ENCODE data around the gene BSPRY. TPM values are rescaled to one million over a fixed set of nuclear protein-coding genes. Genes with fewer than 3 reads are reported as not detected.

Gene BSPRY
- total and polyA plus RNA-seq, 2 of the 13 experiments (the other 11 are each of a cell fraction or from before 2014, with no cell fraction given): 0.09 to 0.26 TPM

GRCh38 chr9:113395000-113395861 lies 45.9 kb downstream of the BSPRY start (continued):
- TF ChIP-seq, protein P1, sequence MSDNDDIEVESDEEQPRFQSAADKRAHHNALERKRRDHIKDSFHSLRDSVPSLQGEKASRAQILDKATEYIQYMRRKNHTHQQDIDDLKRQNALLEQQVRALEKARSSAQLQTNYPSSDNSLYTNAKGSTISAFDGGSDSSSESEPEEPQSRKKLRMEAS (IDR thresholded peaks at IDR 0.05): peak; percentile 50; the same call in 1 of the 2 replicates
- no peak for TF ChIP-seq ZNF256 (CRISPR knock-in tag; conservative IDR thresholded peaks at IDR 0.05)
- peak; percentile 20; the same call in 1 of the 2 replicates for TF ChIP-seq HMGXB3 (CRISPR knock-in tag; IDR thresholded peaks at IDR 0.05; ENCODE audit: borderline replicate concordance)
- TF ChIP-seq, protein P2, sequence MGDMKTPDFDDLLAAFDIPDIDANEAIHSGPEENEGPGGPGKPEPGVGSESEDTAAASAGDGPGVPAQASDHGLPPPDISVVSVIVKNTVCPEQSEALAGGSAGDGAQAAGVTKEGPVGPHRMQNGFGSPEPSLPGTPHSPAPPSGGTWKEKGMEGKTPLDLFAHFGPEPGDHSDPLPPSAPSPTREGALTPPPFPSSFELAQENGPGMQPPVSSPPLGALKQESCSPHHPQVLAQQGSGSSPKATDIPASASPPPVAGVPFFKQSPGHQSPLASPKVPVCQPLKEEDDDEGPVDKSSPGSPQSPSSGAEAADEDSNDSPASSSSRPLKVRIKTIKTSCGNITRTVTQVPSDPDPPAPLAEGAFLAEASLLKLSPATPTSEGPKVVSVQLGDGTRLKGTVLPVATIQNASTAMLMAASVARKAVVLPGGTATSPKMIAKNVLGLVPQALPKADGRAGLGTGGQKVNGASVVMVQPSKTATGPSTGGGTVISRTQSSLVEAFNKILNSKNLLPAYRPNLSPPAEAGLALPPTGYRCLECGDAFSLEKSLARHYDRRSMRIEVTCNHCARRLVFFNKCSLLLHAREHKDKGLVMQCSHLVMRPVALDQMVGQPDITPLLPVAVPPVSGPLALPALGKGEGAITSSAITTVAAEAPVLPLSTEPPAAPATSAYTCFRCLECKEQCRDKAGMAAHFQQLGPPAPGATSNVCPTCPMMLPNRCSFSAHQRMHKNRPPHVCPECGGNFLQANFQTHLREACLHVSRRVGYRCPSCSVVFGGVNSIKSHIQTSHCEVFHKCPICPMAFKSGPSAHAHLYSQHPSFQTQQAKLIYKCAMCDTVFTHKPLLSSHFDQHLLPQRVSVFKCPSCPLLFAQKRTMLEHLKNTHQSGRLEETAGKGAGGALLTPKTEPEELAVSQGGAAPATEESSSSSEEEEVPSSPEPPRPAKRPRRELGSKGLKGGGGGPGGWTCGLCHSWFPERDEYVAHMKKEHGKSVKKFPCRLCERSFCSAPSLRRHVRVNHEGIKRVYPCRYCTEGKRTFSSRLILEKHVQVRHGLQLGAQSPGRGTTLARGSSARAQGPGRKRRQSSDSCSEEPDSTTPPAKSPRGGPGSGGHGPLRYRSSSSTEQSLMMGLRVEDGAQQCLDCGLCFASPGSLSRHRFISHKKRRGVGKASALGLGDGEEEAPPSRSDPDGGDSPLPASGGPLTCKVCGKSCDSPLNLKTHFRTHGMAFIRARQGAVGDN (CRISPR knock-in tag; IDR thresholded peaks at IDR 0.05): peak; percentile 65
- peak; percentile 77 for TF ChIP-seq ARNTL (CRISPR knock-in tag; IDR thresholded peaks at IDR 0.05)
- peak; percentile 94 for TF ChIP-seq MIXL1 (CRISPR knock-in tag; IDR thresholded peaks at IDR 0.05)
- TF ChIP-seq, protein P3, sequence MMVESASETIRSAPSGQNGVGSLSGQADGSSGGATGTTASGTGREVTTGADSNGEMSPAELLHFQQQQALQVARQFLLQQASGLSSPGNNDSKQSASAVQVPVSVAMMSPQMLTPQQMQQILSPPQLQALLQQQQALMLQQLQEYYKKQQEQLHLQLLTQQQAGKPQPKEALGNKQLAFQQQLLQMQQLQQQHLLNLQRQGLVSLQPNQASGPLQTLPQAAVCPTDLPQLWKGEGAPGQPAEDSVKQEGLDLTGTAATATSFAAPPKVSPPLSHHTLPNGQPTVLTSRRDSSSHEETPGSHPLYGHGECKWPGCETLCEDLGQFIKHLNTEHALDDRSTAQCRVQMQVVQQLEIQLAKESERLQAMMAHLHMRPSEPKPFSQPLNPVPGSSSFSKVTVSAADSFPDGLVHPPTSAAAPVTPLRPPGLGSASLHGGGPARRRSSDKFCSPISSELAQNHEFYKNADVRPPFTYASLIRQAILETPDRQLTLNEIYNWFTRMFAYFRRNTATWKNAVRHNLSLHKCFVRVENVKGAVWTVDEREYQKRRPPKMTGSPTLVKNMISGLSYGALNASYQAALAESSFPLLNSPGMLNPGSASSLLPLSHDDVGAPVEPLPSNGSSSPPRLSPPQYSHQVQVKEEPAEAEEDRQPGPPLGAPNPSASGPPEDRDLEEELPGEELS (CRISPR knock-in tag; IDR thresholded peaks at IDR 0.05): peak; percentile 84
- TF ChIP-seq HCFC1 (IDR thresholded peaks at IDR 0.05; ENCODE audit: low read depth, low read length): no peak
- TF ChIP-seq RBAK (CRISPR knock-in tag; IDR thresholded peaks at IDR 0.05): no peak
- TF ChIP-seq ZNF446 (CRISPR knock-in tag; IDR thresholded peaks at IDR 0.05): no peak
- TF ChIP-seq, protein P4, sequence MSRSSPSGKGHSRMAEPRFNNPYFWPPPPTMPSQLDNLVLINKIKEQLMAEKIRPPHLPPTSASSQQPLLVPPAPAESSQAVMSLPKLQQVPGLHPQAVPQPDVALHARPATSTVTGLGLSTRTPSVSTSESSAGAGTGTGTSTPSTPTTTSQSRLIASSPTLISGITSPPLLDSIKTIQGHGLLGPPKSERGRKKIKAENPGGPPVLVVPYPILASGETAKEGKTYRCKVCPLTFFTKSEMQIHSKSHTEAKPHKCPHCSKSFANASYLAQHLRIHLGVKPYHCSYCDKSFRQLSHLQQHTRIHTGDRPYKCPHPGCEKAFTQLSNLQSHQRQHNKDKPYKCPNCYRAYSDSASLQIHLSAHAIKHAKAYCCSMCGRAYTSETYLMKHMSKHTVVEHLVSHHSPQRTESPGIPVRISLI (CRISPR knock-in tag; IDR thresholded peaks at IDR 0.05; ENCODE audit: borderline replicate concordance): peak; percentile 71
- TF ChIP-seq POGZ (CRISPR knock-in tag; IDR thresholded peaks at IDR 0.05): peak; percentile 74
- TF ChIP-seq KLF6 (CRISPR knock-in tag; IDR thresholded peaks at IDR 0.05): no peak
- no peak; the same call in 1 of the 2 replicates for TF ChIP-seq KAT7 (CRISPR knock-in tag; IDR thresholded peaks at IDR 0.05; ENCODE audit: borderline replicate concordance)
